Measurements from ENCODE around the gene PLEKHN1. TPM values are rescaled to one million over a fixed set of nuclear protein-coding genes. Genes with fewer than 3 reads are reported as not detected.

Gene PLEKHN1
- total and polyA plus RNA-seq, 2 of the 4 experiments (the other 2 are of a cell fraction) = 0.54 to 2.1 TPM

GRCh38 chr1:975365-975764, 9.1 kb downstream of the PLEKHN1 start:
- Histone ChIP-seq H3K18ac (ENCODE audit: low read depth, low read length) (no peak overlapping the region), H3K9ac (ENCODE audit: low read depth, low read length) (no peak overlapping the region), H4K5ac (ENCODE audit: low read depth, low read length) (no peak overlapping the region), H4K8ac (ENCODE audit: low read depth in 2 of 2, low read length in 2 of 2) (no peak overlapping the region), H3K27ac (ENCODE audit: insufficient read depth, low read length) (no peak overlapping the region), H3K14ac (replicated peaks; ENCODE audit: low read depth, low read length) (no peak overlapping the region), H4K20me1 (ENCODE audit: insufficient read depth, low read length) (no peaks in the 10 kb centered on the region; the same call in 1 of the 2 replicates), H3K9me3 (ENCODE audit: control insufficient read depth, insufficient read depth, low read length) (no peaks in the 10 kb centered on the region), H2BK20ac (ENCODE audit: low read depth, low read length) (no peak overlapping the region), H3K9me1 (ENCODE audit: insufficient read depth, low read length) (no peaks in the 10 kb centered on the region), H2AK5ac (ENCODE audit: low read depth, low read length) (no peak overlapping the region), H3K27me3 (ENCODE audit: control insufficient read depth, insufficient read depth, low read length) (peaks cover 3% of the 10 kb centered on the region; the same call in 1 of the 2 replicates), H2BK120ac (ENCODE audit: low read depth, low read length) (no peak overlapping the region), H2AFZ (replicated peaks; ENCODE audit: low read length, poor library complexity) (no peak overlapping the region), H3K36me3 (ENCODE audit: control insufficient read depth, insufficient read depth, low read length) (no peaks in the 10 kb centered on the region), H3K4me1 (ENCODE audit: control insufficient read depth, insufficient read depth, low read length) (0 out of 2 replicates have a peak, but pooled peaks cover 2% of the 10 kb centered on the region), H3K23ac (ENCODE audit: low read depth, low read length) (no peak overlapping the region), H2BK15ac (ENCODE audit: low read depth, low read length) (no peak overlapping the region), H2BK5ac (ENCODE audit: low read depth, low read length, poor library complexity, severe bottlenecking) (no peak overlapping the region), H3K56ac (ENCODE audit: extremely low read depth, insufficient read depth, low read length) (no peak overlapping the region), H3K4ac (ENCODE audit: low read depth, low read length) (no peak overlapping the region), H4K91ac (ENCODE audit: insufficient read depth, low read depth, low read length) (no peak overlapping the region), H2AK9ac (replicated peaks; ENCODE audit: low read depth, low read length, poor library complexity) (no peak overlapping the region), H3K4me3 (ENCODE audit: insufficient read depth, low read depth, low read length) (no peak overlapping the region), H3K4me2 (ENCODE audit: low read depth, low read length) (no peak overlapping the region), H3K79me1 (ENCODE audit: low read depth in 1 of 2, low read length in 2 of 2) (no peaks in the 10 kb centered on the region)
- POLR2A ChIA-PET (ENCODE audit: unreplicated experiment) = no interaction called here
- 72% methylated on average over 2 of the region's 9 CpGs; no CpG with 5 or more reads in 1 of the 2 experiments for WGBS, 2 experiments (ENCODE audit: extremely low coverage in 2 of 2, insufficient read length in 1 of 2)
- ATAC-seq (ENCODE audit: low read depth) = no peak; the same call in 1 of the 2 replicates
- BruUV-seq (replicated peaks) = no TSS peak
- CTCF ChIA-PET = interaction anchor here (1.4 kb wide), 1 partner anchor 9 kb away, joined by 3 read pairs; no protein-coding TSS in a partner anchor
- in situ Hi-C loops (cut with MboI; ENCODE audit: low sequenced_read_pairs) (no loop called here), intact Hi-C loops (cut with micrococcal nuclease) (loop anchor here (5.0 kb wide), 1 partner anchor 73 kb away; no protein-coding TSS in a partner anchor), dilution Hi-C loops (cut with HindIII; ENCODE audit: low sequenced_read_pairs, unreplicated experiment) (no loop called here)
- DNase-seq = no peak
- TF ChIP-seq MAZ (IDR thresholded peaks at IDR 0.05; ENCODE audit: borderline replicate concordance, low read depth, low read length) = no peak
- no peak for TF ChIP-seq ELK1 (IDR thresholded peaks at IDR 0.05; ENCODE audit: borderline replicate concordance, low read depth, low read length)
- TF ChIP-seq MAFK (IDR thresholded peaks at IDR 0.05; ENCODE audit: low read depth, low read length) = no peak
- no peak for TF ChIP-seq NFE2L2 (IDR thresholded peaks at IDR 0.05; ENCODE audit: low read depth, low read length)
- TF ChIP-seq BHLHE40 (IDR thresholded peaks at IDR 0.05; ENCODE audit: low read depth, low read length) = no peak
- TF ChIP-seq POLR2A (IDR thresholded peaks at IDR 0.05; ENCODE audit: low read depth, low read length) = no peak
- TF ChIP-seq RCOR1 (IDR thresholded peaks at IDR 0.05; ENCODE audit: insufficient replicate concordance, low read length) = no peak
- TF ChIP-seq SMC3 (IDR thresholded peaks at IDR 0.05; ENCODE audit: low read depth, low read length) = no peak
- TF ChIP-seq, protein P1, sequence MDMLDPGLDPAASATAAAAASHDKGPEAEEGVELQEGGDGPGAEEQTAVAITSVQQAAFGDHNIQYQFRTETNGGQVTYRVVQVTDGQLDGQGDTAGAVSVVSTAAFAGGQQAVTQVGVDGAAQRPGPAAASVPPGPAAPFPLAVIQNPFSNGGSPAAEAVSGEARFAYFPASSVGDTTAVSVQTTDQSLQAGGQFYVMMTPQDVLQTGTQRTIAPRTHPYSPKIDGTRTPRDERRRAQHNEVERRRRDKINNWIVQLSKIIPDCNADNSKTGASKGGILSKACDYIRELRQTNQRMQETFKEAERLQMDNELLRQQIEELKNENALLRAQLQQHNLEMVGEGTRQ (IDR thresholded peaks at IDR 0.05; ENCODE audit: low read depth, low read length) = no peak
- TF ChIP-seq, protein P2, sequence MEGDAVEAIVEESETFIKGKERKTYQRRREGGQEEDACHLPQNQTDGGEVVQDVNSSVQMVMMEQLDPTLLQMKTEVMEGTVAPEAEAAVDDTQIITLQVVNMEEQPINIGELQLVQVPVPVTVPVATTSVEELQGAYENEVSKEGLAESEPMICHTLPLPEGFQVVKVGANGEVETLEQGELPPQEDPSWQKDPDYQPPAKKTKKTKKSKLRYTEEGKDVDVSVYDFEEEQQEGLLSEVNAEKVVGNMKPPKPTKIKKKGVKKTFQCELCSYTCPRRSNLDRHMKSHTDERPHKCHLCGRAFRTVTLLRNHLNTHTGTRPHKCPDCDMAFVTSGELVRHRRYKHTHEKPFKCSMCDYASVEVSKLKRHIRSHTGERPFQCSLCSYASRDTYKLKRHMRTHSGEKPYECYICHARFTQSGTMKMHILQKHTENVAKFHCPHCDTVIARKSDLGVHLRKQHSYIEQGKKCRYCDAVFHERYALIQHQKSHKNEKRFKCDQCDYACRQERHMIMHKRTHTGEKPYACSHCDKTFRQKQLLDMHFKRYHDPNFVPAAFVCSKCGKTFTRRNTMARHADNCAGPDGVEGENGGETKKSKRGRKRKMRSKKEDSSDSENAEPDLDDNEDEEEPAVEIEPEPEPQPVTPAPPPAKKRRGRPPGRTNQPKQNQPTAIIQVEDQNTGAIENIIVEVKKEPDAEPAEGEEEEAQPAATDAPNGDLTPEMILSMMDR (conservative IDR thresholded peaks at IDR 0.05; ENCODE audit: low read depth, low read length) = no peak
- no peak for TF ChIP-seq RFX5 (IDR thresholded peaks at IDR 0.05; ENCODE audit: low read depth, low read length)
- TF ChIP-seq FOS (IDR thresholded peaks at IDR 0.05; ENCODE audit: low read depth, low read length) = no peak
- no peak for TF ChIP-seq CHD1 (IDR thresholded peaks at IDR 0.05; ENCODE audit: low read depth, low read length)
- no peak for TF ChIP-seq RAD21 (IDR thresholded peaks at IDR 0.05; ENCODE audit: low read length)
